GM21619 (cell line): Measurements from ENCODE around the gene P2RX7.
"Not testable (repeated sequence)": the region's sequence is repeated elsewhere in the genome, so short reads cannot be mapped to it uniquely, and the experiment has no call there.

Source experiments
- ATAC-seq: cut with Tn5 transposase; IDR thresholded peaks from one replicate; pipeline ENCODE4 v1.9.1; 2021; ENCODE audit not compliant: unreplicated experiment

Gene P2RX7

GRCh38 chr12:121170151-121170550, 37.5 kb downstream of the P2RX7 start:
- no peak for ATAC-seq

DNA sequence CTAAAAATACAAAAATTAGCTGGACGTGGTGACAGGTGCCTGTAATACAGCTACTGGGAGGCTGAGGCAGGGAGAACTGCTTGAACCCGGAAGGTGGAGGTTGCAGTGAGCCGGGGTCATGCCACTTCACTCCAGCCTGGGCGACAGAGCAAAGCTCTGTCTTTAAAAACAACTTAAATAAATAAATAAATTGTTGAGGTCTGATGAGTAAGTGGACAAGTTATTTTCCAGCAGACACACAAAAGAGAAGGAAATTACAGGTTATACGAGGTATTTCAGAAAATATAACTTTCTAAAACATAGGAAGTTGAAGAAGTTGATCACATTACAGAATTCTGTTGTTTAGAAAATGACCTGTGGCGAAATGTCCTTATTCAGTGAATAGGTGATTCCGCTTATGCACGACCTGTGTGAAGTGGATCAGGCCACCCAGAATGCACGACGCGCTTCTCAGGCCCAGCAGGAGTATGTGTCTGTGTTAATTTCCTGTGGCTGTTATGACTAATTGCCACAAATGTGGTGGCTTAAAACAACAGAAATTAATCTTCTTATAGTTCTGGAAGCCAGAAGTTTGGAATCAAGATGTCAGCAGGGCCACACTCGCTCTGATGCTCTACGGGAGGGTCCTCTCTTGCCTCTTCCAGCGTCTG, 38.1 kb downstream of the P2RX7 start:
- ATAC-seq, result no peak

GRCh38 chr12:121172145-121172544, 39.5 kb downstream of the P2RX7 start:
- no peak for ATAC-seq

DNA sequence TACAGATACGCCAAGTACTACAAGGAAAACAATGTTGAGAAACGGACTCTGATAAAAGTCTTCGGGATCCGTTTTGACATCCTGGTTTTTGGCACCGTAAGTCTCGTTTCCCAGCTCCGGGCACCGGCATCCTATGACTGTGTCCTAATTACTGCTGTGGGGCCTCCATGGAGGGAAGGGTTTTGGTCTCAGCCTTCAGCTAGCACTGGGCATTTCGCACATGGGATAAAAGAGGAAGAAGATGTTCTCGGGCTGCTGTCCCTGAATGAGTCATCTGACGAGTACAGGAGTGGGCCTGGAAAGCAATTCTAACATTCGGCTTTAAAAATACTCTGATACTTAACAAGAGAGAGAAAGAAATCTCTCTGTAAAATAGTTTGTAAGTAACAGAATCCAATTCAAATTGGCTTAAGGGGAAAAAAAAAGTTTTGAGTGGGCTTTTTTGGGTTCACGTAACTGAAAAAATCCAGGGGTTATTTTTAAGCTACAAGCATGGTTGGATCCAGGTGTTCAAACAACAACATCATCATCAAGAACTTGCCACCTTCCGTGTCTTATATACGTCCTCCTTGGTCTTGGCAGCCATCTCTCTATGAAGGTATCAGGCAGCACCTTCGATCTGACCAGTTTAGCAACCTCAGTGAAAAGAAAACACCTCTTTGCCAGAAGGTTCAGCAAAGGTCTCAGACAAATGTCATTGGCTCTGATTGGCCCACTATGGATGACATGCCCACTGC, 42.9 kb downstream of the P2RX7 start:
- no peak for ATAC-seq

DNA sequence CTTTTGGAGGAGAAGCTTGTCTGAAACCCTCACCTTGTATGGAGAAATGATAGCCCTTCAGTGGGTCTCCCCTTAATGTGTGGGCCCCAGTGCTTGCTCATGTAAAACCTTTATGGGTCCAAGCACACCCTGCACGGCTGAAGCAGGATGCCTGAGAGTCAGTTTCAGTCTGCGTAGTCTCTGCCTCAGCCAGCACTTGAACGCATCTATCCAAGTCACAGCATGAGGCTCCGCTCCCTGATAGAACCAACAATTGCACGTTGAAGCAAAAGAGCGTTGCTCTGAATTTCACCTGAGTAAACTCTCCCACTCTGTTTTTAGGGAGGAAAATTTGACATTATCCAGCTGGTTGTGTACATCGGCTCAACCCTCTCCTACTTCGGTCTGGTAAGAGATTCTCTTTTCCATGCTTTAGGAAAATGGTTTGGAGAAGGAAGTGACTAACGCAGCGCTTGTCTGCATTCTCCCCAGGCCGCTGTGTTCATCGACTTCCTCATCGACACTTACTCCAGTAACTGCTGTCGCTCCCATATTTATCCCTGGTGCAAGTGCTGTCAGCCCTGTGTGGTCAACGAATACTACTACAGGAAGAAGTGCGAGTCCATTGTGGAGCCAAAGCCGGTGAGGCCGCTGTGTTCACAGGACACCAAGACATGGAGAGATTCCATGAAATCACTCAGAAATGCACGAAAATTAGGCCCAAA, 44.3 kb downstream of the P2RX7 start:
- no peak for ATAC-seq

DNA sequence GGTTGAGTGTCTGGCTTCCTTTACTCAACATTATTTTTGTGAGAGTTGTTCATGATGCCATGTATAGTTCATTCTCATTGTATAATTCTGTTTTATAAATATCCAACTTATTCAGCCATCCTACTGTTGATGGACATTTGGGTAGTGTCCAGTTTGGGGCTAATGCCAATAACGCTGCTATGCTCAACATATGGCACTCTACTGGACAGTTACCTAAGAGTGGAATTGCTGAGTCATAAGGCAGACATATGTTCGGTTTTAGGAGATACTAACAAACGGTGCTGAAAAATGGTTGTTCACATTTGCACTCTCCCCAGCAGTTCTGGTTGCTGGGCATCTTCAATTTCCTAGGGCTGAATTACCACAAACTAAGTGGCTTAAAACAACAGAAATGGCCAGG, 48.5 kb downstream of the P2RX7 start:
- ATAC-seq, result no peak

GRCh38 chr12:121182222-121182893, 49.7 kb downstream of the P2RX7 start:
- ATAC-seq, result no peak

GRCh38 chr12:121184425-121184824, 51.7 kb downstream of the P2RX7 start:
- ATAC-seq, result no peak

- ATAC-seq, result no peak
Observed at GRCh38 chr12:121184984-121185889, 52.6 kb downstream of the P2RX7 start.

- ATAC-seq, result no peak
Observed at GRCh38 chr12:121186826-121187225, 54.1 kb downstream of the P2RX7 start.

DNA sequence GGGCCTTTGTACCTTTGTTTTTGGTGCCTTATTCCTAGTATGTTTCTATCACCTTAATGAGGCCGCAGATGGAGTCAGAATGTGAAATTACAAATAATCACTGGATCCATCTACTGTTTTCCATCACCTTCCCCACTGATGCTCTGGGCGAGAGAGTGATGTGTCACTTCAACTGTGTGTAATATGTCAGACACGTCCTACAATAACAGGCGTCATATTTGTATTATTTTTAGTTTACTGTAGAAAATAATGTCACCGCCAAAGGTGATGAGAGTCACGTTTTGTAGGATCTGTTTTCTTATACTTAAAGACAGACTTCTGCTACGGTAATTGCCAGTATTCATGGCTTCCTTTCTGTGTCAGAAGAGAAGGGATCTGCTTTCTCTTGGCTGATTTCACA, 54.8 kb downstream of the P2RX7 start:
- no peak for ATAC-seq

DNA sequence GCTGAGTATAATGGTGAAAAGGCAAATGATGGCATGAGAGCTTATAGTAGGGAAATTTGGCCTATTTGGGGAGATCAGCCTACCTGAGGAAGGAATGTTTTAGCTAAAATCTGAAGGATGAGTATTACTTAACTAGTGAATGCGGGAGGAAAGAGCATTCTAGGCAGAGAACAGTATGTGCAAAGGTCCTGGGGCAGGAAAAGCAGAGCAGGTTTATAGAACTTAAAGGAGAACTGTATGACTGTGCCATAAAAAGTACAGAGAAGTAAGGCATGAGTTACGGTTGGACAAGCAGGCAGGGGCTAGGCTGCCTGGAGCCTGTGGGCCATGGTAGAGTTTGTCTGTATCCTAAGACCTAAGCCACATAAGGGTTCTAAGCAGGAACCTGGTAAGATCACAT, 55.6 kb downstream of the P2RX7 start:
- no peak for ATAC-seq

GRCh38 chr12:121189131-121189530, 56.5 kb downstream of the P2RX7 start:
- no peak for ATAC-seq

DNA sequence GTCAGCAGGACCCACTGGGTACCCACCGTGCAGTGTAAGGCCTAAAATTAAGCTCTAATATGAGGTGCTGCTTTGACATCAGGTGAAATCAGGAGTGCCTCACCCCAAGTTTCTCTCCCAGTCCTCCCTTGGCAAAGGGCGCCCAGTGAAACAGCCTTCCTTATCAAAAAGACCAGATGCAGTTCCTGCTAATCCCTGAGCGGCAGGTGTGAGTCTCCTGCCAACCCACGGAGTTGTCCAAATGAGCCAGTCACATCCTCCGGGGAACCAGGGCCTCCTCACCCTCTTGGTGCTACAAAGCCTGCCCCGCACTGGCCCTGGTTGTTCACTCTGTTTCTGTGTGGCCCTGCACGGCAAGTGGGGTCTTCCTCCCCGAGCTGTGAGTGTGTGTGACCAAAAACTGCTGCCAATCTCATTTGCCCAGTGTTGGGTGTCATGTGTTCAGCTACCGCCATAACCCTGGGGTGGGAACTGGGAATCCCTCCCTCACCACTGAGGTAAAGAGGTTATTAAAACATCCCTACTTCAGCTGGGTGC, 57.0 kb downstream of the P2RX7 start:
- ATAC-seq, result no peak

DNA sequence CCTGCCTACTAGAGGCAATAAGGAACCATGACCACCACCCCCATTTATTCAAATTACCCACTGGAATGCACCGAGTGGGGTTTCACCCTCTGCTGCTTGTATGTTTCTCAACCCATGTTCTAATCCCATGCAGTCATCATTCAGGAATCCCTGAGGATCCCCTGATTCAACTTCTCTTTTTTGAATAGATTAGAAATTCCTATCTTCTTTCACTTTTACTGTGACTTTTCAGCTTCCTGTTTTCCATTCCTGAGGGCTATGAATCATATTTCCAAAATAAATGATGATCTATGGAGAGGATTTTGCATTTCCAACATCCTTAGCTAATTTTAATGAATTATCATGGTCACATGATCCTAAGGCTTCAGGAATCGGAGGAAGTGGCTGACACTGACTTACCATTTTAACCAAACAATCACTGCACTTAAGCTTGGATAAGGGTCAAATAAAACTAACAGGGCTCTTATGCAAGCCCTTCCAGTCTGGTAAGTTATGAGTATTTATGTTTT, 57.9 kb downstream of the P2RX7 start:
- ATAC-seq, result no peak

GRCh38 chr12:121191151-121191550, 58.5 kb downstream of the P2RX7 start:
- ATAC-seq, result no peak

DNA sequence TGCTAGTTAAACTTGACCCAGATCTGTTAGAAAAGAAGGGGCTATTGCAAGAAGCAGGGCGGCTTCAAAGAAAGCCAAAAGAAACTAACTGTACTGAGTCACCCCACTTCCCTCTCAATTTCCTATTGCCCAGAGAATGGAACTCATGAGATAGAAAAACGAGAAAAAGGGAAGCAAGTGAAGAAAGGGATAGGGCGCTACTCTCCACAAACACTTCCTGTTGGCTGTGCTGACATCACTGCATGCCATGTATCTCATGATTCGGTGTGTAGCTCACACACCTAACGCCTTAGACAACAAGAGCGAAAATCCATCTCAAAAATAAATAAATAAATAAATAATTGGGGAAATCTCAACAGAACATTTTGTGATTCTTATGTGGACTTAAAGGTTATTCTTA, 64.2 kb downstream of the P2RX7 start:
- no peak for ATAC-seq

GRCh38 chr12:121198949-121199348, 66.3 kb downstream of the P2RX7 start:
- ATAC-seq, result no peak

- ATAC-seq, result not testable (repeated sequence)
Observed at GRCh38 chr12:121201140-121201539, 68.5 kb downstream of the P2RX7 start.
